CD4-positive, CD25-positive, alpha-beta regulatory T cell (primary cell): ENCODE results near the gene PEAK1. TPM values are rescaled to one million over a fixed set of nuclear protein-coding genes. Genes with fewer than 3 reads are reported as not detected.
"Not testable (repeated sequence)": the region's sequence is repeated elsewhere in the genome, so short reads cannot be mapped to it uniquely, and the experiment has no call there.

Experiments used
- ATAC-seq, 2 donors: fragments of 150-1000 bp; cut with Tn5 transposase; one replicate each; pipeline ENCODE4 v1.10.0; 2021; ENCODE audit warnings: low read depth in 2 of 2, moderate number of reproducible peaks in 2 of 2, moderate library complexity in 1 of 2
- DNase-seq, 3 donors: peaks; one replicate each; pipeline versions ENCODE4 v3.0.0 to v3.0.0-alpha.2; 2012 to 2022; ENCODE audit warnings: mixed read lengths in 1 of 3
- H3K27ac ChIP-seq: one replicate; pipeline ENCODE4 v1.7.0; 2013; ENCODE audit warnings: mild to moderate bottlenecking, low read length; ENCODE audit not compliant: insufficient read depth, poor library complexity, severe bottlenecking
- H3K27me3 ChIP-seq: one replicate; pipeline ENCODE4 v1.7.0; 2013; ENCODE audit warnings: low read length; ENCODE audit not compliant: control insufficient read depth, insufficient read depth
- H3K36me3 ChIP-seq: one replicate; pipeline ENCODE4 v1.7.0; 2013; ENCODE audit warnings: mild to moderate bottlenecking, low read length, moderate library complexity; ENCODE audit not compliant: control insufficient read depth, insufficient read depth
- H3K4me1 ChIP-seq: 2 replicates; pipeline ENCODE4 v1.7.0; 2013; ENCODE audit warnings: mild to moderate bottlenecking, low read length; ENCODE audit not compliant: insufficient read depth, control insufficient read depth, poor library complexity, severe bottlenecking
- H3K4me3 ChIP-seq: one replicate; pipeline ENCODE4 v1.7.0; 2013; ENCODE audit warnings: low read depth, mild to moderate bottlenecking, low read length, moderate library complexity
- H3K9me3 ChIP-seq, 2 experiments: 1 replicate in 1 of 2; 2 replicates in 1 of 2; pipeline ENCODE4 v1.7.0; 2013; ENCODE audit warnings: low read length in 2 of 2, mild to moderate bottlenecking in 1 of 2, moderate library complexity in 1 of 2; ENCODE audit not compliant: control insufficient read depth in 2 of 2
- H3K27ac Mint-ChIP-seq, 3 donors: one replicate each; pipeline ENCODE4 v1.8.0; 2020 to 2022; ENCODE audit warnings: mild to moderate bottlenecking in 3 of 3, mixed read lengths in 3 of 3, moderate library complexity in 2 of 3
- H3K27me3 Mint-ChIP-seq: one replicate; pipeline ENCODE4 v1.8.0; 2022; ENCODE audit warnings: mild to moderate bottlenecking, mixed read lengths
- H3K36me3 Mint-ChIP-seq: one replicate; pipeline ENCODE4 v1.8.0; 2020; ENCODE audit warnings: mixed read lengths
- H3K4me1 Mint-ChIP-seq, 4 donors: one replicate each; pipeline ENCODE4 v1.8.0; 2020 to 2022; ENCODE audit warnings: mixed read lengths in 4 of 4, mild to moderate bottlenecking in 1 of 4
- H3K4me3 Mint-ChIP-seq, 4 donors: one replicate each; pipeline ENCODE4 v1.8.0; 2020 to 2022; ENCODE audit warnings: mild to moderate bottlenecking in 4 of 4, mixed read lengths in 4 of 4, moderate library complexity in 3 of 4
- H3K9me3 Mint-ChIP-seq, 7 donors: one replicate each; pipeline ENCODE4 v1.8.0; 2020 to 2022; ENCODE audit warnings: mixed read lengths in 7 of 7, mild to moderate bottlenecking in 3 of 7, moderate library complexity in 2 of 7
- polyA plus RNA-seq, 4 donors: library from polyadenylated mRNA; unstranded; fragments of 300-500 nt; fragmentation: Illumina TruSeq; gene quantifications; one replicate each; pipeline ENCODE4 v1.2.3, GENCODE V29; 2021
- total RNA-seq: library from RNA; stranded (reverse); gene quantifications from one replicate; pipeline ENCODE4 v1.2.3, GENCODE V29; 2022

Gene PEAK1
- total and polyA plus RNA-seq, 5 donors from 2014 or later: 0.15 to 9.6 (median 1.1) TPM

DNA sequence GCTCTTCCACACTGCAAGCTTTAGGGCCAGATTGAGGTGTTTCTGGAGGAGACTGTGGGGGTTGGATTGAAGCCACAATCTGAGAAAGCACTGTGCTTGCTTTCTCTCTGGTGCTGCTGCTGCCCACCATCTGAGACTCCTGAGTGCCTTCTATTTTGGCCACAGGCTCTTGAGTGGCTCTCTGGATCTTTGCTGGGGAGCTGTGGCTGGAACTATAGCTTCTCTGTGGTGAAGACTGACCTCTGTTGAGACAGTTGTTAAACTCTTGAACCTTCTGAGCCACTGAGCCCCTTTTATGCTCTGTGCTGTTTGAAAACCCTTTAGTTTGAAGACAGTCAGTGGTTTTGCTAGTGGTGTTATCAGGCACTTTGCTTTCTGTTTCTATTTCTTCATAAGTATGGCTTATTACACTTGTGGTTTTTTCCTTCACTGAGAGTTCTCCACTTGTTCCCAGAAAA lies 240.3 kb downstream of the PEAK1 start:
- Histone ChIP-seq H3K9me3 (no peaks in the 10 kb centered on the region), H3K4me3 (peak overlapping the region; percentile 38)

DNA sequence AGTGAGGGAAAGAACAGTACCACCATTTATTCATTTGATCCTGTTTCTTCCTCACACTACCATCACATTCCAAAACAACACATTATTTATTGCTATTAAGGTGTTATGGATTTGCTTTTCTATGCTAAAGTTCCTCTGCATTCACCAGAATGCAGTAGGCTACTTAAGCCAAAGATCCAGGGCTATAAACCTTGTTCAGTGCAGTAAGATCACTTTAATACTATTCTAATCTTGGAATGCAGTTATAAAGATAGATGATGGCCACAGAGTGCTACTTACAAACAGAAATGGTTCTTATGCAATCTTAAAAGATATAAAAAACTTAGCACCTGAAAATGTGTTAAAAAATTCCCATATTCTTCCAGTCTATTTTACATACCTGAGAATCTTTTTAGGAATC lies 241.5 kb downstream of the PEAK1 start:
- Histone ChIP-seq H3K9me3 (no peaks in the 10 kb centered on the region), H3K36me3 (no peaks in the 10 kb centered on the region), H3K4me3 (no peak overlapping the region), H3K27me3 (no peaks in the 10 kb centered on the region), H3K4me1 (peaks cover 10% of the 10 kb centered on the region), H3K27ac (no peak overlapping the region)
- Mint-ChIP-seq H3K27ac (no peak overlapping the region), H3K9me3 (no peaks in the 10 kb centered on the region), H3K4me3 (no peak overlapping the region), H3K4me1 (peaks cover 5 to 24% (median 16%) of the 10 kb centered on the region in 4 donors), H3K36me3 (peaks cover 4% of the 10 kb centered on the region), H3K27me3 (no peaks in the 10 kb centered on the region)
- DNase-seq (no peak), ATAC-seq (no peak)

More for the DNA sequence above, 240.3 kb downstream of the PEAK1 start:
- Histone ChIP-seq H3K27me3 (no peaks in the 10 kb centered on the region), H3K36me3 (no peaks in the 10 kb centered on the region), H3K27ac (no peak overlapping the region), H3K4me1 (peaks cover 10% of the 10 kb centered on the region)
- peak in 1 of 2 donors; percentile 48 for ATAC-seq
- peak in 1 of 3 donors; percentile 68 for DNase-seq
- peaks cover 4% of the 10 kb centered on the region for H3K36me3 Mint-ChIP-seq
- H3K9me3 Mint-ChIP-seq: no peaks in the 10 kb centered on the region
- H3K27me3 Mint-ChIP-seq: no peaks in the 10 kb centered on the region
- H3K4me1 Mint-ChIP-seq: peaks cover 5 to 24% (median 16%) of the 10 kb centered on the region in 4 donors
- H3K4me3 Mint-ChIP-seq: peak overlapping the region in 2 of 4 donors; percentile 8 to 15
- H3K27ac Mint-ChIP-seq: peak overlapping the region; percentile 57 to 91 (median 81)

DNA sequence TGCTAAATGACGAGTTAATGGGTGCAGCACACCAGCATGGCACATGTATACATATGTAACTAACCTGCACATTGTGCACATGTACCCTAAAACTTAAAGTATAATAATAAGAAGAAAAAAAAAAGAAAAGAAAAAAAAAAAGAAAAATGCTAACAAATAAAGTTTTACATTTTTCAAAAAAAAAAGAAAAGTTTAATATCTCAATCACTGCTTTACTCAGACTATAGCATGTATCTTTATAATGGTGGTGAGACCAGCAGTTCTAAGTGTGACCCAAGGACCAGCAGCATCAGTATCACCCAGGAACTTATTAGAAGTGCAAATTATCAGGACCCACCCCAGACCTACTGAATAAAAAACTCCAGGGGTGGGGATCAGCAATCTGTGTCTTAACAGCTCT lies 243.8 kb downstream of the PEAK1 start:
- H3K4me3 Mint-ChIP-seq, ATAC-seq, DNase-seq, H3K27me3 ChIP-seq, H3K4me3 ChIP-seq, H3K27ac Mint-ChIP-seq, H3K27ac ChIP-seq, H3K36me3 ChIP-seq, H3K9me3 ChIP-seq, H3K27me3 Mint-ChIP-seq, H3K36me3 Mint-ChIP-seq, H3K9me3 Mint-ChIP-seq: not testable (repeated sequence)
- peaks cover 5 to 17% (median 11%) of the 10 kb centered on the region in 4 donors for H3K4me1 Mint-ChIP-seq
- peaks cover 10% of the 10 kb centered on the region for H3K4me1 ChIP-seq

DNA sequence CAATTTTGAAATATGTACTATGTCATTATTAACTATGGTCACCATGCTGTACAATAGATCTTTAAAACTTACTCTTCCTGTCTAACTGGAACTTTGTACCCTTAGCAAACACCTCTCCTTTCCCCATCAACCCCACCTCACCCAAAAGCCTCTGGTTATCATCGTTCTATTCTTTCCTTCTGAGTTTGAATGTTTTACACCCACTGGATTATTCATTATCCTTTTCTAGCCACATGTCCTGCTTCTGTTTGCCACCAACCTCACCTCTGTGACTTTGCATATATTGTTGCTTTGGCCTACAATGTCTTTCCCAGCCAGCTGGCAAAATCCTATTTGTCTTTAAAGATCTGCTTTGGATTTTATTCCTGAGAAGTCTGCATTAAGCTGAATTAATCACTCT lies 246.4 kb downstream of the PEAK1 start:
- no peaks in the 10 kb centered on the region for H3K27me3 Mint-ChIP-seq
- peaks cover 0 to 5% (median 0%) of the 10 kb centered on the region in 7 donors for H3K9me3 Mint-ChIP-seq
- H3K36me3 Mint-ChIP-seq: peaks cover 3% of the 10 kb centered on the region
- Histone ChIP-seq H3K4me1 (no peaks in the 10 kb centered on the region), H3K36me3 (no peaks in the 10 kb centered on the region), H3K9me3 (no peaks in the 10 kb centered on the region), H3K27me3 (no peaks in the 10 kb centered on the region), H3K27ac (no peak overlapping the region), H3K4me3 (no peak overlapping the region)
- ATAC-seq (no peak), DNase-seq (no peak)
- no peak overlapping the region for H3K27ac Mint-ChIP-seq
- H3K4me1 Mint-ChIP-seq: peaks cover 0 to 14% (median 0%) of the 10 kb centered on the region in 4 donors
- no peak overlapping the region for H3K4me3 Mint-ChIP-seq

DNA sequence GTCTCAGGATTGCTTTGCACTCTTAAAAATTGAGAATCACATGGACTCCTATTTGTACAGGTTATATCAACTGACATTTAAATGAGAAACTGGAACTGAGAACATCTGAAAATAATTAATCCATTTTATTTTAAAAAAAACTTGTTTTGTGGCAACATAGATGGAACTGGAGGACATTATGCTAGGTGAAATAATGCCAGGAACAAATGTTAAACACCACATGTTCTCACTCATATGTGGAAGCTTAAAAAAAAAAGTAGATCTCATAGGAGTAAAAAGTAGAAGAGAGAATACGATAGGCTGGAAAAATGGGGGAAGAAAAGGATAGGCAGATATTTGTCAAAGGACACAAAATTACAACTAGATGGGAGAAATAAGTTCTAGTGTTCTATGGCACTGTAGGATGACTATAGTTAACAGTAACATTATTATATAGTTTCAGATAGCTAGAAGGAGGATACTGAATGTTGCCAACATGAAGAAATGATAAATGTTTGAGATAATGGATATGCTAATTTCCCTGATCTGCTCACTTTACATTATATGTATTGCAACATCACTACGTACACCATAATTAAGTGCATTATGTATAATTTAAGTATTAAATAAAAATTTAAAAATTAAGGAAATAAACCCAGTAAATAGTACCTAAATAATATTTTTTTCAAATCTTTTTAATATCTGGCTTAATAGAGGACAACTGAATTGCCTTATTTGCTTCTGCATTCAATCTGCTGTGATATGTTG lies 248.5 kb downstream of the PEAK1 start:
- Mint-ChIP-seq H3K4me3 (no peak overlapping the region), H3K36me3 (peaks cover 3% of the 10 kb centered on the region), H3K27ac (no peak overlapping the region), H3K9me3 (peaks cover 0 to 5% (median 0%) of the 10 kb centered on the region in 7 donors), H3K27me3 (no peaks in the 10 kb centered on the region), H3K4me1 (peaks cover 0 to 14% (median 0%) of the 10 kb centered on the region in 4 donors)
- no peak for DNase-seq
- Histone ChIP-seq H3K36me3 (no peaks in the 10 kb centered on the region), H3K4me3 (no peak overlapping the region), H3K4me1 (no peaks in the 10 kb centered on the region), H3K9me3 (no peaks in the 10 kb centered on the region), H3K27me3 (no peaks in the 10 kb centered on the region), H3K27ac (no peak overlapping the region)
- ATAC-seq: no peak

DNA sequence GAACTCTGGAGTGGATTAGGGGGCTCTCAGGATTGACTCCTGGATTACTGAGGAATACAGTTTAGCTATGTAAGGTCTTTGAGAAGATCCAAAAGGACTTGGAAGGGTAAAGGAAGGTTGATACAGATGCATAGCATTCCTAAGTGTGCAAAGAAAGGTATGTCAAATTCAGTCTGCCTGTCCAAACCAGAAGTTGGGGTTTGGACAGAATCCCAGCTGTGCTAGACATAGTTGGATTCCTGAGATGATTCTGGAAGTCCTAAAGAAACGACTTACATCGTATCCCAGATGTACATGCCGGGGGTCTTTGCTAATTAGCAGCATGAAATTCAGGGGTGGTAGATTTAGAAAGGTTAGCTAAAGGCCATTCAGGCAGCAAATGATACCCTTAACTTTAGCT lies 251.3 kb downstream of the PEAK1 start:
- H3K4me1 ChIP-seq: no peaks in the 10 kb centered on the region
- Mint-ChIP-seq H3K27me3 (no peaks in the 10 kb centered on the region), H3K9me3 (peaks cover 0 to 5% (median 0%) of the 10 kb centered on the region in 7 donors), H3K36me3 (peaks cover 3% of the 10 kb centered on the region), H3K27ac (no peak overlapping the region), H3K4me3 (no peak overlapping the region), H3K4me1 (peaks cover 0 to 14% (median 5%) of the 10 kb centered on the region in 4 donors)
- H3K9me3 ChIP-seq: no peaks in the 10 kb centered on the region
- no peak overlapping the region for H3K27ac ChIP-seq
- ATAC-seq (no peak), DNase-seq (no peak)
- H3K4me3 ChIP-seq: no peak overlapping the region
- H3K36me3 ChIP-seq: no peaks in the 10 kb centered on the region
- no peaks in the 10 kb centered on the region for H3K27me3 ChIP-seq

DNA sequence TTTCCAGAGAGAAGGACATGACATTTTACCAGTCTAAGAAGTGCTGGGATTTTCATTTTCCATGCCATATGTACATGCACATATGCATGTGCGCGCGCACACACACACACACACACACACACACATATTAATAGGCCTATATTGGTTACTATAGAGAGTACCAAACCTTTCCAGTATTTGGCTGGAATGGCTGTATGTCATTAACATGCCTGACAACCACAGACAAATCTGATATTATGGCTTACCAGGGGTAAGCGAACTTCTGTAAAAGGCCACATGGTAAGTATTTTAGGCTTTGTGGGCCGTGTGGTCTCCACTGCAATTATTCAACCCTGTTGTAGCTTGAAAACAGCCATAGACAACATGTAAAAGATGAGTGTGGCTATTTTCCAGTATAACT lies 251.8 kb downstream of the PEAK1 start:
- H3K9me3 ChIP-seq: no peaks in the 10 kb centered on the region
- peaks cover 0 to 5% (median 0%) of the 10 kb centered on the region in 7 donors for H3K9me3 Mint-ChIP-seq
- H3K36me3 ChIP-seq: no peaks in the 10 kb centered on the region
- no peaks in the 10 kb centered on the region for H3K27me3 ChIP-seq
- H3K27ac ChIP-seq: no peak overlapping the region
- no peak for DNase-seq
- H3K36me3 Mint-ChIP-seq: peaks cover 3% of the 10 kb centered on the region
- H3K27me3 Mint-ChIP-seq: no peaks in the 10 kb centered on the region
- H3K27ac Mint-ChIP-seq: no peak overlapping the region
- H3K4me1 ChIP-seq: no peaks in the 10 kb centered on the region
- no peak overlapping the region for H3K4me3 ChIP-seq
- no peak overlapping the region for H3K4me3 Mint-ChIP-seq
- peaks cover 0 to 19% (median 7%) of the 10 kb centered on the region in 4 donors for H3K4me1 Mint-ChIP-seq
- ATAC-seq: no peak

DNA sequence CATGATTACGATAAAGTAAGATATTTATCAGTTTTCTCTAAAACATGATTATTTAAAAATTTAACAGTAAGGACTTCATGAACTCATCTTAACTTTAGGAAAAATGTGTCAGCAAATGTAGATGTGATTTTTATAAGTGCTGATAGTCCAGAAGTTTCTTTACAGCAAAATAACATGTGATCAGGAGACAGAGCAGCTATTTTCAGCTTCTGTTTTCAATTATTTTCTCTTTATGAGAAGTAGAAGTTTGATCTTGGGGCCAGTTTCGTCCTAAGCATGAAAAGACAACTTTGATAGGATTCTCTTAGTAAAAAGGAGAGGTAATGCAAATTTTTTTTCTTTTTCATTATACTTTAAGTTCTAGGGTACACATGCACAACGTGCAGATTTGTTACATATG lies 252.5 kb downstream of the PEAK1 start:
- H3K4me3 ChIP-seq: no peak overlapping the region

More for the DNA sequence above, 252.5 kb downstream of the PEAK1 start:
- Mint-ChIP-seq H3K36me3 (peaks cover 3% of the 10 kb centered on the region), H3K27me3 (no peaks in the 10 kb centered on the region), H3K4me3 (no peak overlapping the region), H3K9me3 (peaks cover 0 to 5% (median 0%) of the 10 kb centered on the region in 7 donors), H3K4me1 (peaks cover 0 to 26% (median 14%) of the 10 kb centered on the region in 4 donors), H3K27ac (no peak overlapping the region)
- no peaks in the 10 kb centered on the region for H3K27me3 ChIP-seq
- no peaks in the 10 kb centered on the region for H3K36me3 ChIP-seq
- DNase-seq: no peak
- no peaks in the 10 kb centered on the region for H3K9me3 ChIP-seq
- no peak for ATAC-seq
- no peaks in the 10 kb centered on the region for H3K4me1 ChIP-seq
- no peak overlapping the region for H3K27ac ChIP-seq
